Activated B cell treated with CpG ODN at 0.5 μM for 24 hours (primary cell): ENCODE data around the gene ASPRV1. TPM values are rescaled to one million over a fixed set of nuclear protein-coding genes. Genes with fewer than 3 reads are reported as not detected.

Experiments
- ATAC-seq: fragments of 200-7000 bp; cut with Tn5 transposase; one replicate; pipeline ENCODE4 v1.10.0; 2021; ENCODE audit warnings: low read depth, mild to moderate bottlenecking, moderate library complexity
- CTCF ChIA-PET: fragments of 350-600 bp; sonication (Branson Sonifier 250); formaldehyde crosslinking; loops from one replicate; lab custom pipeline; 2021; ENCODE audit warnings: antibody characterized with exemption; lab: Charles Lee
- POLR2A ChIA-PET: fragments of 350-600 bp; sonication (Branson Sonifier 250); formaldehyde crosslinking; loops from one replicate; lab custom pipeline; 2021; ENCODE audit warnings: antibody characterized with exemption; lab: Charles Lee
- DNase-seq: peaks from one replicate; pipeline ENCODE4 v3.0.0; 2022
- H3K27ac Mint-ChIP-seq: one replicate; pipeline ENCODE4 v1.8.0; 2020; ENCODE audit warnings: mixed read lengths
- H3K27me3 Mint-ChIP-seq: one replicate; pipeline ENCODE4 v1.8.0; 2021; ENCODE audit warnings: mixed read lengths
- H3K36me3 Mint-ChIP-seq: one replicate; pipeline ENCODE4 v1.8.0; 2021; ENCODE audit warnings: low read depth, mixed read lengths
- H3K4me1 Mint-ChIP-seq: one replicate; pipeline ENCODE4 v1.8.0; 2021; ENCODE audit warnings: mixed read lengths
- H3K4me3 Mint-ChIP-seq: one replicate; pipeline ENCODE4 v1.8.0; 2020; ENCODE audit warnings: mild to moderate bottlenecking, mixed read lengths
- H3K9me3 Mint-ChIP-seq: one replicate; pipeline ENCODE4 v1.8.0; 2020; ENCODE audit warnings: mixed read lengths
- CTCF ChIP-seq: fragments of 200-600 bp; IDR thresholded peaks from one replicate; pipeline ENCODE4 v1.8.0; 2022; ENCODE audit warnings: antibody characterized with exemption, mild to moderate bottlenecking
- intact Hi-C: fragments of 100-400 bp; cut with micrococcal nuclease; formaldehyde crosslinking; loops from one replicate; pipeline ENCODE4 v1.15.1; 2024
- total RNA-seq: library from RNA; stranded (reverse); gene quantifications from 2 replicates; pipeline ENCODE4 v1.2.3, GENCODE V29; 2022

Gene ASPRV1
- total RNA-seq, 1 donor from 2014 or later: 0.47 TPM

- H3K4me3 Mint-ChIP-seq: peak within 1 kb of the TSS; percentile 87
- H3K27me3 Mint-ChIP-seq: no peaks in the 10 kb centered on the region
- DNase-seq: peak; percentile 92
- intact Hi-C loops: loop anchor here (1.0 to 10.0 kb wide), 14 partner anchors 13 to 1150 kb away; partner anchors contain the start of genes NAGK, NFU1, SNRPG and TEX261
- H3K9me3 Mint-ChIP-seq: no peaks in the 10 kb centered on the region
- POLR2A ChIA-PET: interaction anchor here (0.5 to 7.5 kb wide), 40 partner anchors 12 to 480 kb away, joined by 3 to 195 read pairs (median 5); partner anchors contain the start of genes ANXA4, C2orf42, FAM136A and GMCL1
- CTCF ChIA-PET: interaction anchor here (0.9 to 5.4 kb wide), 15 partner anchors 21 to 702 kb away, joined by 3 to 76 read pairs (median 6); partner anchors contain the start of genes C2orf42, FAM136A, SNRNP27 and SNRPG
- peak within 1 kb of the TSS; percentile 91 for H3K27ac Mint-ChIP-seq
- H3K36me3 Mint-ChIP-seq: peaks cover 19% of the 10 kb centered on the region
- peaks cover 42% of the 10 kb centered on the region for H3K4me1 Mint-ChIP-seq
- TF ChIP-seq CTCF: no peak
- ATAC-seq: no peak
These were observed 46.2 kb downstream of the ASPRV1 start, which contains the start of gene MXD1 for GRCh38 chr2:69914950-69915945. MXD1 (plus strand) TSS chr2:69915109; CDS start chr2:69915331, 222 bp downstream.

- intact Hi-C loops: loop anchor here (1.0 to 10.0 kb wide), 14 partner anchors 12 to 1150 kb away; partner anchors contain the start of genes NAGK, NFU1, SNRPG and TEX261
- POLR2A ChIA-PET: interaction anchor here (0.5 to 7.5 kb wide), 40 partner anchors 11 to 1157 kb away, joined by 3 to 195 read pairs (median 5); partner anchors contain the start of genes ANXA4, C2orf42, FAM136A and GMCL1
- ATAC-seq (peak; percentile 91), DNase-seq (no peak)
- CTCF ChIA-PET: interaction anchor here (0.8 to 5.4 kb wide), 15 partner anchors 21 to 703 kb away, joined by 3 to 76 read pairs (median 6); partner anchors contain the start of genes C2orf42, FAM136A, SNRNP27 and SNRPG
- Mint-ChIP-seq H3K4me1 (peaks cover 41% of the 10 kb centered on the region), H3K27me3 (no peaks in the 10 kb centered on the region), H3K36me3 (peaks cover 23% of the 10 kb centered on the region), H3K4me3 (peak overlapping the region; percentile 87), H3K27ac (peak overlapping the region; percentile 91), H3K9me3 (no peaks in the 10 kb centered on the region)
- TF ChIP-seq CTCF: no peak
These were observed 47.1 kb downstream of the ASPRV1 start for GRCh38 chr2:69914164-69914949.

GRCh38 chr2:69911985-69912563 is 49.4 kb downstream of the ASPRV1 start:
- peak; percentile 23 for TF ChIP-seq CTCF
- no peak for DNase-seq
- no peaks in the 10 kb centered on the region for H3K9me3 Mint-ChIP-seq
- peaks cover 39% of the 10 kb centered on the region for H3K36me3 Mint-ChIP-seq
- no peak for ATAC-seq
- H3K4me1 Mint-ChIP-seq: peaks cover 27% of the 10 kb centered on the region
- intact Hi-C loops: loop anchor here (1.0 to 10.0 kb wide), 7 partner anchors 190 to 1153 kb away; partner anchors contain the start of genes FAM136A, NAGK, NFU1 and TEX261
- peak overlapping the region; percentile 59 for H3K27ac Mint-ChIP-seq
- POLR2A ChIA-PET: interaction anchor here (0.6 to 7.5 kb wide), 9 partner anchors 9 to 390 kb away, joined by 3 to 195 read pairs (median 11); partner anchors contain the start of genes C2orf42, PCBP1, SNRNP27 and SNRPG
- CTCF ChIA-PET: interaction anchor here (0.6 to 5.4 kb wide), 16 partner anchors 18 to 390 kb away, joined by 3 to 76 read pairs (median 6); partner anchors contain the start of genes C2orf42, FAM136A, PCYOX1 and SNRNP27
- no peaks in the 10 kb centered on the region for H3K27me3 Mint-ChIP-seq
- no peak overlapping the region for H3K4me3 Mint-ChIP-seq

Other genes starting within 250 kb of the ASPRV1 start
- gene ANXA4, start 219.5 kb downstream of the ASPRV1 start, total RNA-seq: 32.0 and 35.4 TPM in 2 replicates
- gene GMCL1, start 132.0 kb downstream of the ASPRV1 start, total RNA-seq: 8.0 and 13.0 TPM in 2 replicates
- gene SNRNP27, start 67.7 kb downstream of the ASPRV1 start, total RNA-seq: 43.0 and 49.1 TPM in 2 replicates
- 10.9 and 11.8 TPM in 2 replicates for gene MXD1, start 46.5 kb downstream of the ASPRV1 start, total RNA-seq
- 370 and 379 TPM in 2 replicates for gene PCBP1, start 125.8 kb upstream of the ASPRV1 start, total RNA-seq
- 28.4 and 34.8 TPM in 2 replicates for gene C2orf42, start 229.4 kb upstream of the ASPRV1 start, total RNA-seq